Esophagus muscularis mucosa (tissue), 4 donors: ENCODE results near the gene GPR6. TPM values are rescaled to one million over a fixed set of nuclear protein-coding genes. Genes with fewer than 3 reads are reported as not detected.

ENCODE experiments used
- DNase-seq: peaks from one replicate; pipeline ENCODE4 v3.0.0-alpha.2; 2017; ENCODE audit errors: extremely low spot score
- H3K27ac ChIP-seq, 4 donors: fragments of 200-600 bp; sonication (generic); replicated peaks in 1 of 4; 1 replicate in 3 of 4; 2 replicates in 1 of 4; pipeline ENCODE4 v1.5.1; 2016 to 2019; ENCODE audit warnings: mild to moderate bottlenecking in 1 of 4
- H3K27me3 ChIP-seq, 4 donors: fragments of 200-600 bp; sonication (generic); one replicate each; pipeline versions ENCODE4 v1.5.1 to v1.6.0; 2016 to 2019
- H3K36me3 ChIP-seq, 4 donors: fragments of 200-600 bp; sonication (generic); one replicate each; pipeline ENCODE4 v1.5.1; 2016 to 2019
- H3K4me1 ChIP-seq, 4 donors: fragments of 200-600 bp; sonication (generic); one replicate each; pipeline ENCODE4 v1.5.1; 2016 to 2019
- H3K4me3 ChIP-seq, 4 donors: fragments of 200-600 bp; sonication (generic); 1 replicate in 2 of 4; 2 replicates in 2 of 4; pipeline ENCODE4 v1.5.1; 2016 to 2019; ENCODE audit warnings: mild to moderate bottlenecking in 4 of 4, moderate library complexity in 1 of 4
- H3K9me3 ChIP-seq, 4 donors: fragments of 200-600 bp; sonication (generic); 1 replicate in 3 of 4; 2 replicates in 1 of 4; pipeline ENCODE4 v1.5.1; 2016 to 2019
- EP300 ChIP-seq: sonication (generic); formaldehyde crosslinking; IDR thresholded peaks from one replicate; pipeline ENCODE4 v1.6.1; 2017; ENCODE audit warnings: antibody characterized with exemption
- POLR2A ChIP-seq: fragments of 450-650 bp; IDR thresholded peaks from one replicate; pipeline ENCODE4 v1.6.1; 2017; ENCODE audit warnings: antibody characterized with exemption, moderate library complexity, mild to moderate bottlenecking, low read depth
- POLR2AphosphoS5 ChIP-seq, 2 donors: sonication (generic); formaldehyde crosslinking; IDR thresholded peaks; one replicate each; pipeline ENCODE4 v1.6.1; 2017; ENCODE audit warnings: antibody characterized with exemption in 2 of 2
- WGBS: methylation state at CpG from one replicate; pipeline ENCODE4 v1.1.5; 2018; 5-methylcytosine and 5-hydroxymethylcytosine counted together
- intact Hi-C: fragments of 100-400 bp; cut with DNase I; formaldehyde crosslinking; loops from one replicate; pipeline ENCODE4 v1.15.1; 2023
- total RNA-seq, 4 donors: library from RNA; depleted of rRNA; stranded (reverse); fragments of >200 nt; gene quantifications; one replicate each; pipeline versions ENCODE4 v1.1.0 to v1.2.1, GENCODE V29; 2016
- TF ChIP-seq, protein P1 (sequence below), 3 experiments: fragments of 200-600 bp in 2 of 3; fragments of 450-650 bp in 1 of 3; sonication (generic) in 2 of 3; IDR thresholded peaks; one replicate each; pipeline ENCODE4 v1.5.1; 2017 to 2019; ENCODE audit warnings: antibody characterized with exemption in 3 of 3, mild to moderate bottlenecking in 2 of 3, moderate library complexity in 1 of 3

GPR6 gene, protein sequence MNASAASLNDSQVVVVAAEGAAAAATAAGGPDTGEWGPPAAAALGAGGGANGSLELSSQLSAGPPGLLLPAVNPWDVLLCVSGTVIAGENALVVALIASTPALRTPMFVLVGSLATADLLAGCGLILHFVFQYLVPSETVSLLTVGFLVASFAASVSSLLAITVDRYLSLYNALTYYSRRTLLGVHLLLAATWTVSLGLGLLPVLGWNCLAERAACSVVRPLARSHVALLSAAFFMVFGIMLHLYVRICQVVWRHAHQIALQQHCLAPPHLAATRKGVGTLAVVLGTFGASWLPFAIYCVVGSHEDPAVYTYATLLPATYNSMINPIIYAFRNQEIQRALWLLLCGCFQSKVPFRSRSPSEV
- under 1 TPM in 1 of 4 donors, not detected in 3; 0.52 TPM for total RNA-seq

DNA sequence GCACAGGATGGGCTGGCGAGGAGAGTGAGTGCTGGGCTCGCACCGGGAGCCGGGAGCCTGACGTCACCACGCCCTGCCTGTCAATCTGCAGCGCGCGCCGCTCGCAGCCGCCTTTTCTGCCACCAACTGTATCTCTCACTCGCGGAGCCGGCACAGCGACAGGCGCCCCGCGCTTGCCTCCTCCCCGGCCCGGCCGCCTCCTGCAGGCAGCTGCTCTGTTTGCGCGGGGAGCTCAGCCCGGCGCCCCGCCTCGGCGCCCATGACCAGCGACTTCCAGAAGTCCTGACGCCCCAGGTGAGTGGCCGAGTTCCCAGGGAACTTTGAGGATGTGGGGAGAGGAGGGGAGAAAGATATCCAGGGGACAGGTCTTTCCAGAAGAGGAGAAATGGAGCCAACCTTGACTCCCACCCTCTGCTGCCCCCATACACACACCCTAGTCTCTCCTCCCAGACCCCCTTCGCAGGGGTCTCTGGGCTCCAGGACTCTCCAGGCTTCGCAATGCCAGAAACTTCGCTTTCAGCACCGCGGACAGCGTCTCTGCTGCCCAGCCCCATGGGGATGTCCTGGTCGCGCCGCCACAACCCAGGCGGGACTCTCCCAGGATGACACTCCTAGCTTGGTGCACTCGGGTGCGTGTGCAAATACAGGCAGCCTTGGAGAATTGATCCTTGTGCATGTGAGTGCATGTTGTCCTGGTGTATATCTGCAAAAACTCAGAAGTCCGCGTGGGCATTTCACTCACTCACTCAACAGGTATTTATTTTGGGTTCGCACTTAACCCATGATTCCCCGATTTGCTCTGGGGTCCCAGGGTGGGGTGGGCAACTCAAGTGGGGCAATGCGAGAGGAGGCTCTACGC, at the start of gene GPR6:
Gene GPR6 (plus strand): TSS at position 138 of the 859 bp plus-strand sequence. CDS start 802 bp downstream, outside the sequence.
- DNase-seq: no peak

DNA sequence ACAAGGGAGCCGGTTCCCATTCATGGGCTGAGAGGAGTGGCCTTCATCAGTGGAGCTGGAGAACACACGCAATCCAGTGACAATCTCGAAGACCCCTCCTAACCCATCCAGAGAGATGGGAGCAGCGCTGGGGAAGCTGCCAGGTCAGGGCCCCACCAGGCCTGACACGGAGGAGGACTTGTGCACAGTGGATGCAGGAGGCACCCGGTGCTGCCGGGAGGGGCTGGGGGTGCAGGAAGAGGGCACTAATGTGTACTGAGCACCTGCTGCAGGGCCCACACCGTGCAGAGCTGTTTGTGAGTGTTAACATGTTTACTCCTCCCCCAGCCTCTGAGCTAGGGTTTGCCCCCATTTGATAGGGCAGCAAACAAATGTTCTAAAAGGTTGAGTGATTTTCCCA, 43.8 kb upstream of the GPR6 start:
- Histone ChIP-seq H3K4me3 (no peak overlapping the region), H3K27ac (no peak overlapping the region), H3K36me3 (no peaks in the 10 kb centered on the region), H3K4me1 (no peaks in the 10 kb centered on the region), H3K9me3 (no peaks in the 10 kb centered on the region), H3K27me3 (no peaks in the 10 kb centered on the region)
- DNase-seq: no peak
- no CpG with 5 or more reads among the region's 8 CpGs for WGBS
- intact Hi-C loops: no loop called here
- no peak for TF ChIP-seq POLR2AphosphoS5 (IDR thresholded peaks at IDR 0.05)
- TF ChIP-seq, protein P1, sequence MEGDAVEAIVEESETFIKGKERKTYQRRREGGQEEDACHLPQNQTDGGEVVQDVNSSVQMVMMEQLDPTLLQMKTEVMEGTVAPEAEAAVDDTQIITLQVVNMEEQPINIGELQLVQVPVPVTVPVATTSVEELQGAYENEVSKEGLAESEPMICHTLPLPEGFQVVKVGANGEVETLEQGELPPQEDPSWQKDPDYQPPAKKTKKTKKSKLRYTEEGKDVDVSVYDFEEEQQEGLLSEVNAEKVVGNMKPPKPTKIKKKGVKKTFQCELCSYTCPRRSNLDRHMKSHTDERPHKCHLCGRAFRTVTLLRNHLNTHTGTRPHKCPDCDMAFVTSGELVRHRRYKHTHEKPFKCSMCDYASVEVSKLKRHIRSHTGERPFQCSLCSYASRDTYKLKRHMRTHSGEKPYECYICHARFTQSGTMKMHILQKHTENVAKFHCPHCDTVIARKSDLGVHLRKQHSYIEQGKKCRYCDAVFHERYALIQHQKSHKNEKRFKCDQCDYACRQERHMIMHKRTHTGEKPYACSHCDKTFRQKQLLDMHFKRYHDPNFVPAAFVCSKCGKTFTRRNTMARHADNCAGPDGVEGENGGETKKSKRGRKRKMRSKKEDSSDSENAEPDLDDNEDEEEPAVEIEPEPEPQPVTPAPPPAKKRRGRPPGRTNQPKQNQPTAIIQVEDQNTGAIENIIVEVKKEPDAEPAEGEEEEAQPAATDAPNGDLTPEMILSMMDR (IDR thresholded peaks at IDR 0.05): no peak
- no peak for TF ChIP-seq POLR2A

More for the DNA sequence above, at the start of gene GPR6:
- TF ChIP-seq, protein P1 (IDR thresholded peaks at IDR 0.05): no peak
- TF ChIP-seq POLR2A: no peak
- no peak for TF ChIP-seq POLR2AphosphoS5 (IDR thresholded peaks at IDR 0.05)
- TF ChIP-seq EP300: no peak
- Histone ChIP-seq H3K27ac (no peak within 1 kb of the TSS), H3K9me3 (peaks cover 0 to 9% (median 0%) of the 10 kb centered on the region in 4 donors), H3K27me3 (peaks cover 0 to 48% (median 21%) of the 10 kb centered on the region in 4 donors), H3K36me3 (no peaks in the 10 kb centered on the region), H3K4me3 (no peak within 1 kb of the TSS), H3K4me1 (peaks cover 0 to 16% (median 2%) of the 10 kb centered on the region in 4 donors)
- intact Hi-C loops: no loop called here
- 2% methylated on average over 41 of the region's 50 CpGs for WGBS

DNA sequence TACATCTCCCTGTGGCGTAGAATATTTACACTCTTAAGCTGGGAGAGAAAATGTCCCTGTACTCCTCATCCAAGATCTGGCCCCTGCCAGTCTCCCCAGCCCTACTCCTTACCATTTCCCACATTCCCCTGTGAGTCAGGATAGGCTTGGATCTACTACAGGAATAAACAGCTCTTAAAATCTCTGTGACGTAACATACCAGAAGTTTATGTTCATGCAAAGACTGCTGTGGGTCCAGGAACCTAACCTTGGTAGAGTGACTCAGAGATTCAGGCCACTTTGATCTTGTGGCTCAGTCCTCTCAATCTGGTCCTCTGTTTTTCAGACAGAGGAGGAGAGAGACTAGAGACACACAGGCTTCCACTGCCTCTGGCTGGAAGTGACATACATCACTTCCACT, 38.5 kb upstream of the GPR6 start:
- no peaks in the 10 kb centered on the region for H3K4me1 ChIP-seq
- intact Hi-C loops: no loop called here
- 82% methylated on average over 2 of the region's 2 CpGs for WGBS
- H3K27ac ChIP-seq: no peak overlapping the region
- DNase-seq: no peak
- no peaks in the 10 kb centered on the region for H3K27me3 ChIP-seq
- TF ChIP-seq EP300 (no peak), POLR2AphosphoS5 (IDR thresholded peaks at IDR 0.05) (no peak), POLR2A (no peak)
- TF ChIP-seq, protein P1 (IDR thresholded peaks at IDR 0.05): no peak
- no peak overlapping the region for H3K4me3 ChIP-seq
- no peaks in the 10 kb centered on the region for H3K36me3 ChIP-seq
- H3K9me3 ChIP-seq: no peaks in the 10 kb centered on the region

DNA sequence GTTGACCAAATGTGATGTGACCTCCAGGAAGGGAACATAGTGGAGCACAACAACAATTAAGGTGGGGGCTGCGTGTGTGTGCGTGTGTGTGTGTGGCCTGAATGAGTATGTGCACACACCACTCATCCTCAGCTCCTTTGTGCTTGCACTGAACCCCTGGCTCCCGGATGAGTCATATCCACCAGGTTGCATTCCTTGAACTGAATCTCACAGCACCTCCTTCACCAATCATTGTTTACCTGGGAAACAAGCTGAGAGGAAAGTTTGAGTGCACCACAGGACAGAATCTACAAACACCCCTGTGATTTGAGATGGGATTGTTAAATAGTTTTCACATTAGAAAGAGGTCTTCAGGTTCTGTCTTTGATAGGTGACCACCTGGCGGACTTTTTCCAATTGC, 33.7 kb upstream of the GPR6 start:
- Histone ChIP-seq H3K27me3 (peaks cover 0 to 16% (median 0%) of the 10 kb centered on the region in 4 donors), H3K36me3 (no peaks in the 10 kb centered on the region), H3K4me3 (no peak overlapping the region), H3K4me1 (no peaks in the 10 kb centered on the region), H3K27ac (no peak overlapping the region), H3K9me3 (no peaks in the 10 kb centered on the region)
- no peak for DNase-seq
- intact Hi-C loops: no loop called here
- 76% methylated on average over 4 of the region's 4 CpGs for WGBS
- TF ChIP-seq POLR2AphosphoS5 (IDR thresholded peaks at IDR 0.05) (no peak), POLR2A (no peak), EP300 (no peak)
- TF ChIP-seq, protein P1 (IDR thresholded peaks at IDR 0.05): no peak
